IMR-90 (cell line): ENCODE results near the gene BMPER. TPM values are rescaled to one million over a fixed set of nuclear protein-coding genes. Genes with fewer than 3 reads are reported as not detected.

ENCODE experiments used
- ATAC-seq: fragments of 200-7000 bp; cut with Tn5 transposase; 2 replicates; pipeline ENCODE4 v1.9.1; 2020; ENCODE audit warnings: low read depth, mild to moderate bottlenecking, moderate library complexity
- BruUV-seq: library from RNA; stranded (reverse); fragments of 400-500 nt; replicated peaks from 2 replicates; lab custom pipeline; 2021; lab: Mats Ljungman, UMichigan
- CTCF ChIA-PET: fragments of 300-600 bp; formaldehyde crosslinking; extraction: SDS; loops from one replicate; lab custom pipeline; 2021; ENCODE audit warnings: antibody characterized with exemption; lab: Yijun Ruan, JAX
- POLR2A ChIA-PET: fragments of 300-600 bp; sonication (Branson Sonifier 250); formaldehyde crosslinking; loops from one replicate; lab custom pipeline; 2022; ENCODE audit warnings: antibody characterized with exemption; ENCODE audit not compliant: unreplicated experiment; lab: Charles Lee
- DNase-seq: peaks from one replicate; pipeline ENCODE4 v3.0.0; 2013
- H2AFZ ChIP-seq: replicated peaks from 2 replicates; pipeline ENCODE3; 2013; ENCODE audit warnings: low read length, mild to moderate bottlenecking; ENCODE audit not compliant: poor library complexity
- H2AK5ac ChIP-seq: 2 replicates; pipeline ENCODE4 v1.6.1; 2013; ENCODE audit warnings: low read depth, low read length, inconsistent platforms
- H2AK9ac ChIP-seq: replicated peaks from 2 replicates; pipeline ENCODE3; 2013; ENCODE audit warnings: mild to moderate bottlenecking, low read depth, low read length, moderate library complexity; ENCODE audit not compliant: poor library complexity
- H2BK120ac ChIP-seq: 2 replicates; pipeline ENCODE4 v1.6.1; 2013; ENCODE audit warnings: low read depth, low read length, inconsistent platforms
- H2BK15ac ChIP-seq: 3 replicates; pipeline ENCODE4 v1.6.1; 2013; ENCODE audit warnings: low read depth, low read length, inconsistent platforms
- H2BK20ac ChIP-seq: 2 replicates; pipeline ENCODE4 v1.6.1; 2013; ENCODE audit warnings: low read depth, mild to moderate bottlenecking, inconsistent platforms, low read length, moderate library complexity
- H2BK5ac ChIP-seq: 2 replicates; pipeline ENCODE4 v1.6.1; 2013; ENCODE audit warnings: mild to moderate bottlenecking, low read depth, low read length, inconsistent platforms; ENCODE audit not compliant: poor library complexity, severe bottlenecking
- H3K14ac ChIP-seq: replicated peaks from 2 replicates; pipeline ENCODE4 v1.6.1; 2013; ENCODE audit warnings: low read depth, low read length, inconsistent platforms
- H3K18ac ChIP-seq: 2 replicates; pipeline ENCODE4 v1.6.1; 2013; ENCODE audit warnings: low read depth, low read length, control low read depth
- H3K23ac ChIP-seq: 2 replicates; pipeline ENCODE4 v1.6.1; 2013; ENCODE audit warnings: low read depth, low read length, inconsistent platforms
- H3K27ac ChIP-seq: 2 replicates; pipeline ENCODE4 v1.5.1; 2013; ENCODE audit warnings: mild to moderate bottlenecking, control low read depth, low read length; ENCODE audit not compliant: insufficient read depth
- H3K27me3 ChIP-seq: 2 replicates; pipeline ENCODE4 v1.6.1; 2013; ENCODE audit warnings: low read length; ENCODE audit not compliant: control insufficient read depth, insufficient read depth
- H3K36me3 ChIP-seq: 2 replicates; pipeline ENCODE4 v1.6.1; 2013; ENCODE audit warnings: low read length, mixed read lengths; ENCODE audit not compliant: control insufficient read depth, insufficient read depth
- H3K4ac ChIP-seq: 2 replicates; pipeline ENCODE4 v1.6.1; 2013; ENCODE audit warnings: low read depth, low read length, inconsistent platforms
- H3K4me1 ChIP-seq: 2 replicates; pipeline ENCODE4 v1.6.1; 2013; ENCODE audit warnings: low read length, mixed read lengths; ENCODE audit not compliant: control insufficient read depth, insufficient read depth
- H3K4me2 ChIP-seq: 2 replicates; pipeline ENCODE4 v1.6.1; 2013; ENCODE audit warnings: low read depth, mild to moderate bottlenecking, control low read depth, low read length, moderate library complexity
- H3K4me3 ChIP-seq: 2 replicates; pipeline ENCODE4 v1.5.1; 2013; ENCODE audit warnings: low read depth, mild to moderate bottlenecking, control low read depth, low read length, moderate library complexity; ENCODE audit not compliant: insufficient read depth
- H3K56ac ChIP-seq: 2 replicates; pipeline ENCODE4 v1.6.1; 2013; ENCODE audit warnings: low read length, inconsistent platforms; ENCODE audit not compliant: insufficient read depth; ENCODE audit errors: extremely low read depth
- H3K79me1 ChIP-seq, 2 experiments: 2 replicates each; pipeline ENCODE4 v1.6.1; 2013; ENCODE audit warnings: low read length in 2 of 2, inconsistent platforms in 1 of 2, low read depth in 1 of 2
- H3K9ac ChIP-seq: 2 replicates; pipeline ENCODE4 v1.6.1; 2013; ENCODE audit warnings: low read depth, low read length, control low read depth
- H3K9me1 ChIP-seq: 2 replicates; pipeline ENCODE4 v1.6.1; 2013; ENCODE audit warnings: low read length, inconsistent platforms; ENCODE audit not compliant: insufficient read depth
- H3K9me3 ChIP-seq: 2 replicates; pipeline ENCODE4 v1.6.1; 2013; ENCODE audit warnings: low read length; ENCODE audit not compliant: control insufficient read depth, insufficient read depth
- H4K20me1 ChIP-seq: 2 replicates; pipeline ENCODE4 v1.6.1; 2013; ENCODE audit warnings: low read length, inconsistent platforms; ENCODE audit not compliant: insufficient read depth
- H4K5ac ChIP-seq: 2 replicates; pipeline ENCODE4 v1.6.1; 2013; ENCODE audit warnings: mild to moderate bottlenecking, low read depth, low read length, control low read depth
- H4K8ac ChIP-seq, 2 experiments: 2 replicates each; pipeline ENCODE4 v1.6.1; 2013; ENCODE audit warnings: low read depth in 2 of 2, low read length in 2 of 2, control low read depth in 1 of 2, inconsistent platforms in 1 of 2
- H4K91ac ChIP-seq: 2 replicates; pipeline ENCODE4 v1.6.1; 2013; ENCODE audit warnings: low read depth, low read length, inconsistent platforms; ENCODE audit not compliant: insufficient read depth
- CEBPB ChIP-seq: IDR thresholded peaks from 2 replicates; pipeline ENCODE4 v1.6.1; 2012; ENCODE audit warnings: low read depth, low read length, improper control_type of control experiment
- MXI1 ChIP-seq: IDR thresholded peaks from 2 replicates; pipeline ENCODE4 v1.6.1; 2012; ENCODE audit warnings: low read depth, mild to moderate bottlenecking, low read length, moderate library complexity, borderline replicate concordance
- WGBS, 2 experiments: methylation state at CpG; one replicate each; pipeline versions ENCODE4 v1.1.5 to v1.1.7; 2013; ENCODE audit warnings: missing lambda C conversion rate in 2 of 2; ENCODE audit not compliant: insufficient read length in 1 of 2; ENCODE audit errors: extremely low coverage in 2 of 2; 5-methylcytosine and 5-hydroxymethylcytosine counted together
- dilution Hi-C: fragments of 300-500 bp; cut with HindIII; formaldehyde crosslinking; loops from one replicate; pipeline ENCODE4 v1.14.3; 2018; ENCODE audit warnings: low sequenced_read_pairs; ENCODE audit not compliant: unreplicated experiment
- in situ Hi-C: fragments of 300-500 bp; cut with MboI; formaldehyde crosslinking; loops from 3 replicates; pipeline ENCODE4 v1.14.3; 2019; ENCODE audit warnings: low sequenced_read_pairs, inconsistent platforms, mixed read lengths
- intact Hi-C: fragments of 100-400 bp; cut with micrococcal nuclease; formaldehyde crosslinking; loops from 2 replicates; pipeline ENCODE4 v1.10.0; 2022
- polyA plus RNA-seq, 3 experiments: library from polyadenylated mRNA; depleted of rRNA; stranded (reverse); fragments of >200 nt; gene quantifications; 2 replicates each; pipeline ENCODE4 v1.2.3, GENCODE V29; 2012; ENCODE audit warnings: low replicate concordance in 1 of 3
- total RNA-seq: library from RNA; depleted of rRNA; stranded (reverse); fragments of >200 nt; gene quantifications from 2 replicates; pipeline ENCODE4 v1.2.3, GENCODE V29; 2012

Gene BMPER
- total and polyA plus RNA-seq, 2 of the 4 experiments (the other 2 are of a cell fraction) = 6.2 to 7.9 TPM

DNA sequence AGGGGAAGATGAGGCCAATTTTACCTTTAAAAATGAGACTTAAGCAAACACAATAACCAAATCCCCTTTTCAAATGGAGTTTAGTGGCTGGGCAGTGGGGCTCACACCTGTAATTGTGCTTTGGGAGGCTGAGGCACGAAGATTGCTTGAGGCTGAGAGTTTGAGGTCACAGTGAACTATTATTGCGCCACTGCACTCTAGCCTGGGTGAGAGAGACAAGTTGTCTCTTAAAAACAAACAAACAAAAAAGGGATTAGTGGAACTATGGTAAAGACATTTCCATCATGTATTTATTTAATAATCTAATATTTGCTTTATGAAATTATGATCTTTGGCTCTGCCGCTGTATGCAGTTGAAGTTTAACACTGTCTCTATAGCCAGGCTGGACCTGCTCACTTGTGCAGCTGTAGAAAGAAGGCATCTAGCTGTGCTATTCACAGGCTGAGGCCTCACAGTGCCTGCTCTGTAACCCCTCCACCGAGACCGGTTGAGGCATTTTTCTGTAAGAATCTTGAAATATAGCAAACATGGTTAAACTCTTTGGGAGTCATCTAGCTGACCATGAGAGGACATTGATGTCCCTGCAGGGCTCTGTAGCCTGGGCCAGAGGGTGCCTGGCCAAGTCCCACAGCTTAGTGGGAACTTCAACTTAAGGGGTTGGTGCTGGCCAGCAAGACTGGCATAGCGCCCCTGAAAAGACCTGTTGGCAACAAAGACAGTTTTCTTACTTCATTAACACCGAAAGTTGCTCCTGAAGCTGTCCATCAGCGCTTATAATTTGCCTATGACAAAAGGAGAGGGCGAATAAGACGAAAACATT is 131.8 kb downstream of the BMPER start:
- ATAC-seq (no peak), DNase-seq (no peak)
- Histone ChIP-seq H3K56ac (no peak overlapping the region), H4K8ac (peak overlapping the region in 1 of 2 experiments; percentile 0; a peak in 2 of 4 replicates), H2BK120ac (peak overlapping the region; percentile 53; the same call in 1 of the 2 replicates), H3K9me3 (no peaks in the 10 kb centered on the region), H3K18ac (0 out of 2 replicates have a peak overlapping the region, but pooled peaks have one; percentile 24), H3K36me3 (no peaks in the 10 kb centered on the region), H3K27me3 (no peaks in the 10 kb centered on the region), H3K23ac (no peak overlapping the region), H2BK15ac (no peak overlapping the region), H3K4me3 (no peak overlapping the region), H2AK9ac (no peak overlapping the region), H3K14ac (no peak overlapping the region), H2BK5ac (no peak overlapping the region), H3K4me1 (peaks cover 15% of the 10 kb centered on the region), H2AFZ (no peak overlapping the region), H3K4ac (no peak overlapping the region), H2AK5ac (no peak overlapping the region; the same call in 1 of the 2 replicates), H3K4me2 (no peak overlapping the region), H3K79me1 (no peaks in the 10 kb centered on the region), H4K20me1 (no peaks in the 10 kb centered on the region), H3K9ac (no peak overlapping the region), H2BK20ac (no peak overlapping the region), H3K9me1 (peaks cover 5% of the 10 kb centered on the region; the same call in 1 of the 2 replicates), H3K27ac (no peak overlapping the region), H4K91ac (peak overlapping the region; percentile 22; the same call in 1 of the 2 replicates), H4K5ac (no peak overlapping the region)
- TF ChIP-seq CEBPB = peak; percentile 57; the same call in 1 of the 2 replicates
- TF ChIP-seq MXI1 = no peak
- no TSS peak for BruUV-seq
- dilution Hi-C loops (no loop called here), in situ Hi-C loops (no loop called here), intact Hi-C loops (no loop called here)
- WGBS, 2 experiments = no CpG with 5 or more reads among the region's 10 CpGs
- POLR2A ChIA-PET = interaction anchor here (0.6 kb wide), 1 partner anchor 795 kb away, joined by 4 read pairs; no protein-coding TSS in a partner anchor
- CTCF ChIA-PET = interaction anchor here (0.6 to 1.3 kb wide), 3 partner anchors 20 to 1479 kb away, joined by 3 read pairs; no protein-coding TSS in a partner anchor
